CD4-positive, alpha-beta T cell treated with Interleukin-1 beta for 1 hour (primary cell): ENCODE data around the gene LEPR.
"Not testable (repeated sequence)": the region's sequence is repeated elsewhere in the genome, so short reads cannot be mapped to it uniquely, and the experiment has no call there.

Source experiments
- DNase-seq, 2 donors: peaks; one replicate each; pipeline ENCODE4 v3.0.0-alpha.2; 2020 to 2022

The LEPR gene

GRCh38 chr1:65440915-65441314 is 20.4 kb downstream of the LEPR start:
- DNase-seq: no peak

- DNase-seq: no peak
These were observed 21.0 kb downstream of the LEPR start for GRCh38 chr1:65441464-65441863.

- DNase-seq: no peak
These were observed 22.0 kb downstream of the LEPR start for GRCh38 chr1:65442442-65442841.

DNA sequence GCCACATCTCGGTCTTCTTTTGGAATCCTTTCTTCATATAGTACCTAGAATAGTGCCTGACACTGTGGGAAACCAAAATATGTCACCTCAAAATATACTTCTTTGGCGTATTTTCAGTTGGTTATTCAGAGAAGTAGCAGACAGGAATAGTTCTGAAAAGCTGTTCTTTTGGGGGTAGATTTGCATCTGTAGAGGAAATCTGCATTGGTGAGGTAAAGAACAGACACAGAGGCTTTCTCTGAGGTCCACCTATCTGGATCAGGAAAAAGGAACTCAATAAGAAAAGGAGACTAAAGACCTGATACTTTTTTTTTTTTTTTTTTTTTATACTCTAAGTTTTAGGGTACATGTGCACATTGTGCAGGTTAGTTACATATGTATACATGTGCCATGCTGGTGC is 23.2 kb downstream of the LEPR start:
- DNase-seq: no peak

GRCh38 chr1:65444128-65444640 is 23.7 kb downstream of the LEPR start:
- no peak for DNase-seq

DNA sequence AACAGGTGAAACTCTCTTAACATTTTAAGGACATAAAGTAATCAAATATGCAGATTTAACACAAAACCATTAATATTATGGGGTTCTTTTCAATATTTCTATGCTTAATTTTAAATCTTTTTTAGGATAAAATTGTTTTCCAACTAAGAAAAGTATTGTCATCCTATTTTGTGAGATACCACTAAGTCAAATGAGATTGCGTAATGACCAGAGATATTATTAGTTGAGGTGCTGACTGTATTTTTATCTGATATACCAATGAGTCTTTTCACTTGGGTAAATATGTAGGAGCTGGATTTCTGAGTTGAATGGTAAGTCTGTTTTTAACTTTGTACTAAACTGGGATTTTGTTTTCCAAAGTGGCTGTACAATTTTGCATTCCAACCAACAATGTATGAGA is 25.4 kb downstream of the LEPR start:
- DNase-seq: no peak

GRCh38 chr1:65449214-65449823 is 28.9 kb downstream of the LEPR start:
- no peak for DNase-seq

GRCh38 chr1:65455678-65456077 is 35.2 kb downstream of the LEPR start:
- DNase-seq: not testable (repeated sequence)

DNA sequence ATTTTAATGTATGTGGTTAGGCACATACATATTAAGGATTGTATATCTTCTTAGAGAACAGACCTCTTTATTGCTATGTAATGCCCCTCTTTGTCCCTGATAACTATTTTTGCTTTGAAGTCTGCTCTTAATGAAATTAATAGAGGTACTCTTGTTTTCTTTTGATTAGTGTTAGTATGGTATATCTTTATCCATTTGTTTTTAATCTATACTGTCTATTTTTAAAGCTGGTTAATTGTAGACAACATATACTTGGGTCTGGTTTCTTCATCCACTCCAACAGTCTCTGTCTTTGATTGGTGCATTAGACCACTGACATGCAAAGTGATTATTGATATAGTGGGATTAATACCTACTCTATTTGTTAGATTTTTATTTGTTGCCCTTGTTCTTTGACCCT is 36.0 kb downstream of the LEPR start:
- DNase-seq: no peak

DNA sequence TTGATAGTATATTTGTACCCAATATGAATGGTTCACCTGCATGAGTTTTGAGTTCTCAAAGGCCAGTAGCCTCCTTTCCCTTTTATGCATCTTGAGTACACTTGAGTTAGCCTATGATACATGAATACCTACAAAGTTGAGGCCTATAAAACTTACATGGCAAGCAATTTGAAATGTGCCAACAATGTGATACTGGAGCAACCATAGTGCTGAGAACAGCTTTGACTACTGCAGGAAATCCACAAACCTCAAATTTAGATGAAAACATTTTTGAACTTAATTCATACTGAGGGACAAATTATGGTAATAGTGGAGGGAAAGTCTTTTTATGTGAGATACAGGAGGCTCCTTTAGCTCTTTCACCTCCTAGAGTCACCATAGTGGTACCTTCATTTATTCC is 37.4 kb downstream of the LEPR start:
- no peak for DNase-seq

DNA sequence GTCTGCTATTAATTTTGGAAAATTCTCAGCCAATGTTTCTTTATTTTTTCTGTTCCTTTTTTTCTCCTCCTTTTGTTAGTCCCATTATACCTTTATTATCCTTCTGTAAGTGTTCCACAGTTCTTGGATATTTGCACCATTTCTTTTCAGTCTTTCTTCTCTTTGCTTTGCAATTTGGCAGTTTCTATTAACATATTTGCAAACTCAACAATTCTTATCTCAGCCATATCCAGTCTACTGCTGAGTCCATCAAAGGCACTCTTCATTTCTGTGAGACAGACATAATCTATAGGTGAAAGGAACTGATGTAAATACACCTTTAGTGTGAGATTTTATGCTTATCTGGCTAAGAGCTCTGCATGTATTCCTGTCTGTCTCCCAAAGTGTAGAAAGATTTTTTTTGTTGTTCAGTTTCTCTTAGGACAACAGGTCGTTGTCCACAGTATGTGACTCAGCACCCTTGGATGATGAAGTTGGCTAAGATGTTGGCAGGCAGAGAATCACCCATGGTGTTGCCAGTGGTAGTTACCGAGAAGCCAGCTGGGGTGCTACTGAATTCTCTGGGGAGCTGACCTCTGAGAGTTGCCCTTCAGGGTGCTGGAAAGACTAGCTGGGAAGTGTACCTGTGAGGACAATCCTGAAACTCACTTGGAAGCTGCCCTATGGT is 38.4 kb downstream of the LEPR start:
- no peak for DNase-seq

GRCh38 chr1:65459397-65459768 is 38.9 kb downstream of the LEPR start:
- DNase-seq: peak in 1 of 2 donors; percentile 1

GRCh38 chr1:65465837-65466236 is 45.4 kb downstream of the LEPR start:
- DNase-seq: not testable (repeated sequence)

- no peak for DNase-seq
These were observed 47.1 kb downstream of the LEPR start for GRCh38 chr1:65467536-65467935.

GRCh38 chr1:65469126-65469888 is 48.8 kb downstream of the LEPR start:
- DNase-seq: no peak

DNA sequence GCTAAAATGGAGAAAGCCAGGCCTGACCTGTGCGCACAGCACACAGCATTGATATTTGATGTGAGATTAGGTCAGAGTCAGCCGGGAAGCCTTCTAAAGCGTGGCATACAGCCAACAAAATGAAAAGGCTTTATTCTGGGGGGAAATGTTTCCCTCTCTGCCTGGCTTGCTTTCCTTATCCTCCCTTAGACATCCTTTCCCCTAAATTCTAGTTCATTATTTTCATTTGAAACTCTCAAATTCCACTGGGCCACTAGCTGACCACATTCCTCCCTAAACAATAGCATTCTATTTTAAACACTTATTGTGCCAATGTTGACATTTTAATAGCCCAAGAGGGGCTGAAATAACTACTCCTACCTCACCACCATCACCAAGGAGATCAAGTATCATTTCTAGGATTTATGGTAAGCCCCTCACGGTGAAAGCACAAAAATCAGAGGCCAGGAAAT is 49.4 kb downstream of the LEPR start:
- DNase-seq: no peak
